NB4 (cell line): ENCODE data around the gene LPP.

Source experiments
- POLR2A ChIP-seq: IDR thresholded peaks from 2 replicates; pipeline ENCODE4 v1.6.1; 2011; ENCODE audit warnings: mild to moderate bottlenecking; ENCODE audit not compliant: insufficient read length; ENCODE audit errors: extremely low read depth
- TF ChIP-seq, protein P1 (sequence below): IDR thresholded peaks from one replicate; pipeline ENCODE4 v1.5.1; 2012; ENCODE audit warnings: low read depth, low read length

DNA sequence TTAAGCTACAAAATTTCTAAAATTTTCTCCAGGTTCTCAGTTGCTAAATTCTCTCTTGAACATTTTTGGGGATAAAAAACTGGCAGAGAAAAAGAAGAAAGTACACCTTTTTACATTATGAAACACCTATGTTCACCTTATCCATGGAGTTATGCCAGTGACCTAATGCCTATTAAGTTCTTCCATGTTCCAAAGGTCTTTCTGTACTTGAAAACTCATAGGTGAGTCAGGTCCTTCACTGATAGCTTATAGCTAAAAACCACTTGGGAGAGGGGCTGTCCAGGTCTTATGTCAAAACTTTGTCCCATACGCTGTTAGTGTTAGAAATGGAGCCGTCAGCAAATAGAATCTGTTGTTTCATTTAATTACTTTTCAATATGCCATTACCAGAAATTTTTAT lies 530.3 kb downstream of the LPP start:
- TF ChIP-seq, protein P1, sequence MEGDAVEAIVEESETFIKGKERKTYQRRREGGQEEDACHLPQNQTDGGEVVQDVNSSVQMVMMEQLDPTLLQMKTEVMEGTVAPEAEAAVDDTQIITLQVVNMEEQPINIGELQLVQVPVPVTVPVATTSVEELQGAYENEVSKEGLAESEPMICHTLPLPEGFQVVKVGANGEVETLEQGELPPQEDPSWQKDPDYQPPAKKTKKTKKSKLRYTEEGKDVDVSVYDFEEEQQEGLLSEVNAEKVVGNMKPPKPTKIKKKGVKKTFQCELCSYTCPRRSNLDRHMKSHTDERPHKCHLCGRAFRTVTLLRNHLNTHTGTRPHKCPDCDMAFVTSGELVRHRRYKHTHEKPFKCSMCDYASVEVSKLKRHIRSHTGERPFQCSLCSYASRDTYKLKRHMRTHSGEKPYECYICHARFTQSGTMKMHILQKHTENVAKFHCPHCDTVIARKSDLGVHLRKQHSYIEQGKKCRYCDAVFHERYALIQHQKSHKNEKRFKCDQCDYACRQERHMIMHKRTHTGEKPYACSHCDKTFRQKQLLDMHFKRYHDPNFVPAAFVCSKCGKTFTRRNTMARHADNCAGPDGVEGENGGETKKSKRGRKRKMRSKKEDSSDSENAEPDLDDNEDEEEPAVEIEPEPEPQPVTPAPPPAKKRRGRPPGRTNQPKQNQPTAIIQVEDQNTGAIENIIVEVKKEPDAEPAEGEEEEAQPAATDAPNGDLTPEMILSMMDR: no peak
- TF ChIP-seq POLR2A: no peak
